Measurements from ENCODE around the gene ZFYVE21.

The ZFYVE21 gene

DNA sequence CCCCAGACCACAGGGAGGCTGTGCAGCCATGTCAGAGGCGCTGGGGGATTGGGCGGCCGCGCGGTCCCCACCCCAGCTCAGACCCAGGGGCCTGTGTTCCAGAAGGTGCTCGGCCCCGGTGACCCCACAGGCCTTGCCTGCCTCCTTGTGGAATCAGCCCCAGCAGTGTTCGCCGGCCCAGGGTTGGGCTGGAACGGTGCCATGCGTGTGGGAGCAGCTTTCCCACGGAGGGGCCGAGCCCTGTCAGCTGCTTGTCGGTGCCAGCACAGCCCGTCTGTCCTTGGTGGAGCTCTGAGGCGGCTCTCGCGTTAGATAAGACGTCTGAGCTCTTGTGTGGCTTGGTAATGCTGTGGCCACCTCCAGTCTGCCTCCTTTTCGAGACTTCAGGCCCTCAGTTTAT is 8.5 kb downstream of the ZFYVE21 start:
- Histone ChIP-seq H3K4me3 (ENCODE audit: control insufficient read depth in 1 of 7, extremely low read depth in 1 of 7, insufficient read depth in 4 of 7, low read depth in 2 of 7, low read length in 6 of 7) (no peak overlapping the region), H3K27me3 (replicated peaks in 2 of 5; ENCODE audit: control insufficient read depth in 4 of 5, insufficient read depth in 5 of 5, low read length in 4 of 5) (no peaks in the 10 kb centered on the region), H3K9me3 (ENCODE audit: control extremely low read depth in 1 of 5, control insufficient read depth in 4 of 5, insufficient read depth in 2 of 5, low read depth in 1 of 5, low read length in 4 of 5) (no peaks in the 10 kb centered on the region), H3K4me1 (ENCODE audit: control extremely low read depth in 1 of 4, control insufficient read depth in 4 of 4, insufficient read depth in 4 of 4, low read length in 3 of 4) (peaks cover 0 to 26% (median under 1%) of the 10 kb centered on the region in 4 experiments), H3K27ac (ENCODE audit: insufficient read depth in 1 of 2, low read depth in 1 of 2, low read length in 2 of 2, poor library complexity in 1 of 2, severe bottlenecking in 2 of 2) (no peak overlapping the region), H3K36me3 (ENCODE audit: control insufficient read depth in 4 of 4, insufficient read depth in 4 of 4, low read length in 3 of 4) (peaks cover 0 to 32% (median 15%) of the 10 kb centered on the region in 4 experiments)
- WGBS (ENCODE audit: insufficient coverage), result 54% methylated on average over 19 of the region's 20 CpGs
- DNase-seq, result peak; percentile 56 to 72 (median 56)
- POLR2A ChIA-PET, result no interaction called here
- CTCF ChIA-PET, result interaction anchor here (0.8 to 1.1 kb wide), 2 partner anchors 9 to 11 kb away, joined by 3 read pairs; partner anchors contain the start of gene XRCC3

GRCh38 chr14:103725001-103725682 is 9.5 kb downstream of the ZFYVE21 start:
- ChIA-PET POLR2A (no interaction called here), CTCF (interaction anchor here (0.6 kb wide), 1 partner anchor 28 kb away, joined by 3 read pairs; no protein-coding TSS in a partner anchor)
- Histone ChIP-seq H3K36me3 (ENCODE audit: control insufficient read depth in 4 of 4, insufficient read depth in 4 of 4, low read length in 3 of 4) (peaks cover 0 to 42% (median 18%) of the 10 kb centered on the region in 4 experiments), H3K9me3 (ENCODE audit: control extremely low read depth in 1 of 5, control insufficient read depth in 4 of 5, insufficient read depth in 2 of 5, low read depth in 1 of 5, low read length in 4 of 5) (no peaks in the 10 kb centered on the region), H3K4me3 (ENCODE audit: control insufficient read depth in 1 of 7, extremely low read depth in 1 of 7, insufficient read depth in 4 of 7, low read depth in 2 of 7, low read length in 6 of 7) (no peak overlapping the region), H3K27ac (ENCODE audit: insufficient read depth in 1 of 2, low read depth in 1 of 2, low read length in 2 of 2, poor library complexity in 1 of 2, severe bottlenecking in 2 of 2) (no peak overlapping the region), H3K27me3 (replicated peaks in 2 of 5; ENCODE audit: control insufficient read depth in 4 of 5, insufficient read depth in 5 of 5, low read length in 4 of 5) (no peaks in the 10 kb centered on the region), H3K4me1 (ENCODE audit: control extremely low read depth in 1 of 4, control insufficient read depth in 4 of 4, insufficient read depth in 4 of 4, low read length in 3 of 4) (peaks cover 0 to 37% (median 5%) of the 10 kb centered on the region in 4 experiments)
- no peak for DNase-seq
- 93% methylated on average over 28 of the region's 29 CpGs for WGBS (ENCODE audit: insufficient coverage)

DNA sequence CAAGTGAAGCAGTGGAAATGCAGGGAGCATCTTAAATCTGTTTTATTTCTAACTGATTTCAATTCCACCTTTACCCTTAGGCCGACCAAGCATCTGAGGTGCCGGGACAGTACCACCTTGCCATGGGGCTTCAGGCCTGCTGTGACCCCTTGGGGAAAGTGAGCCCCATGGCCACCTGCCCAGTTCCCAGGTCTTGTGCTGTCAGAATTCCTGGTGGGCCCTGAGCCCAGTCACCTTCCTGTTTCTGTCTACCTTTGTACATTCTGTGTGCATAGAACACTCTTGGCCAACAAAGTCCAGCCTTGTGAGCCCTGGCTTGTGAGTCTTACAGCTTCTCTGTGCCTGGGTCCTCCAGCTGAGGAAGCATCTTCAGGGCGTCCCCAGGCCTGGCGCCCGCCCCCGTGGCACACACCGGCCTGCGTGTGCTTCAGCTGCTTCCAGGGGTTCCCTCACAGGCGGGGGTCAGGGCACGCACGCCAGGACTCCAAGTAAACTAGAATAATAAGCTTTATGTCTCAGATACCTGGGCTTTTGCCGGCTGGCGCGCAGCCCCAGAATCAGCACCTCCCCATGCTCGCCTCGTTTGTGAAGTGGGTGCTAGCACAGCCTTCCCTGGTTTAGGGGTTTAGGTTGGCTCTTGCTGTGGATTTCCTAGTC is 10.3 kb downstream of the ZFYVE21 start:
- POLR2A ChIA-PET, result no interaction called here
- H3K4me1 ChIP-seq (ENCODE audit: control extremely low read depth in 1 of 4, control insufficient read depth in 4 of 4, insufficient read depth in 4 of 4, low read length in 3 of 4), result peaks cover 0 to 44% (median 8%) of the 10 kb centered on the region in 4 experiments
- CTCF ChIA-PET, result interaction anchor here (1.2 kb wide), 1 partner anchor 9 kb away, joined by 3 read pairs; no protein-coding TSS in a partner anchor

DNA sequence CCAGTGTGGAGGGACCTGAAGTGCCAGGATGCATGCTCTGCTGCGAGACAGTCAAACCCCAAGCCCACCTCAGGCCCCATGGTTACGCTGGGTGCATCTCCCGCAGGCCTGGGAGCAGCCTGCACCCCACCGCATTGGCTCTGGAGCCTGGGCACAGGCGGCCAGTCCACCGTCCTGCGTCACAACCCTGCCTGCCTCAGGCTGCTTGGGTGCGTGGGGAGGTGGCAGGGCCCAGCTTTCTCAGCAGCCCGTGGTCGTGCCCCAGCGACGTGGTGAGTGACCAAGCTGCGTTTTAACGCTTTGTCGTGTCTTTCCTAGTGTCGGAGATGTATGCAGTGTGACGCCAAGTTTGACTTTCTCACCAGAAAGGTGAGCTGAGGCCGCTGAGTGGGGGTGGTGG is 10.9 kb downstream of the ZFYVE21 start:
- ChIA-PET POLR2A (no interaction called here), CTCF (interaction anchor here (1.2 kb wide), 1 partner anchor 8 kb away, joined by 3 read pairs; no protein-coding TSS in a partner anchor)
- no peak overlapping the region for H3K27ac ChIP-seq (ENCODE audit: insufficient read depth in 1 of 2, low read depth in 1 of 2, low read length in 2 of 2, poor library complexity in 1 of 2, severe bottlenecking in 2 of 2)
- DNase-seq, result no peak
- H3K4me1 ChIP-seq (ENCODE audit: control extremely low read depth in 1 of 4, control insufficient read depth in 4 of 4, insufficient read depth in 4 of 4, low read length in 3 of 4), result peaks cover 0 to 47% (median 8%) of the 10 kb centered on the region in 4 experiments
- H3K27me3 ChIP-seq (replicated peaks in 2 of 5; ENCODE audit: control insufficient read depth in 4 of 5, insufficient read depth in 5 of 5, low read length in 4 of 5), result no peaks in the 10 kb centered on the region
- WGBS (ENCODE audit: insufficient coverage), result 99% methylated on average over 18 of the region's 18 CpGs
- no peak overlapping the region for H3K4me3 ChIP-seq (ENCODE audit: control insufficient read depth in 1 of 7, extremely low read depth in 1 of 7, insufficient read depth in 4 of 7, low read depth in 2 of 7, low read length in 6 of 7)
- H3K9me3 ChIP-seq (ENCODE audit: control extremely low read depth in 1 of 5, control insufficient read depth in 4 of 5, insufficient read depth in 2 of 5, low read depth in 1 of 5, low read length in 4 of 5), result no peaks in the 10 kb centered on the region
- H3K36me3 ChIP-seq (ENCODE audit: control insufficient read depth in 4 of 4, insufficient read depth in 4 of 4, low read length in 3 of 4), result peaks cover 0 to 50% (median 19%) of the 10 kb centered on the region in 4 experiments

More for the DNA sequence above, 10.3 kb downstream of the ZFYVE21 start:
- Histone ChIP-seq H3K27ac (ENCODE audit: insufficient read depth in 1 of 2, low read depth in 1 of 2, low read length in 2 of 2, poor library complexity in 1 of 2, severe bottlenecking in 2 of 2) (no peak overlapping the region), H3K4me3 (ENCODE audit: control insufficient read depth in 1 of 7, extremely low read depth in 1 of 7, insufficient read depth in 4 of 7, low read depth in 2 of 7, low read length in 6 of 7) (no peak overlapping the region), H3K9me3 (ENCODE audit: control extremely low read depth in 1 of 5, control insufficient read depth in 4 of 5, insufficient read depth in 2 of 5, low read depth in 1 of 5, low read length in 4 of 5) (no peaks in the 10 kb centered on the region), H3K27me3 (replicated peaks in 2 of 5; ENCODE audit: control insufficient read depth in 4 of 5, insufficient read depth in 5 of 5, low read length in 4 of 5) (no peaks in the 10 kb centered on the region), H3K36me3 (ENCODE audit: control insufficient read depth in 4 of 4, insufficient read depth in 4 of 4, low read length in 3 of 4) (peaks cover 0 to 49% (median 19%) of the 10 kb centered on the region in 4 experiments)
- no peak for DNase-seq
- 97% methylated on average over 16 of the region's 16 CpGs for WGBS (ENCODE audit: insufficient coverage)

DNA sequence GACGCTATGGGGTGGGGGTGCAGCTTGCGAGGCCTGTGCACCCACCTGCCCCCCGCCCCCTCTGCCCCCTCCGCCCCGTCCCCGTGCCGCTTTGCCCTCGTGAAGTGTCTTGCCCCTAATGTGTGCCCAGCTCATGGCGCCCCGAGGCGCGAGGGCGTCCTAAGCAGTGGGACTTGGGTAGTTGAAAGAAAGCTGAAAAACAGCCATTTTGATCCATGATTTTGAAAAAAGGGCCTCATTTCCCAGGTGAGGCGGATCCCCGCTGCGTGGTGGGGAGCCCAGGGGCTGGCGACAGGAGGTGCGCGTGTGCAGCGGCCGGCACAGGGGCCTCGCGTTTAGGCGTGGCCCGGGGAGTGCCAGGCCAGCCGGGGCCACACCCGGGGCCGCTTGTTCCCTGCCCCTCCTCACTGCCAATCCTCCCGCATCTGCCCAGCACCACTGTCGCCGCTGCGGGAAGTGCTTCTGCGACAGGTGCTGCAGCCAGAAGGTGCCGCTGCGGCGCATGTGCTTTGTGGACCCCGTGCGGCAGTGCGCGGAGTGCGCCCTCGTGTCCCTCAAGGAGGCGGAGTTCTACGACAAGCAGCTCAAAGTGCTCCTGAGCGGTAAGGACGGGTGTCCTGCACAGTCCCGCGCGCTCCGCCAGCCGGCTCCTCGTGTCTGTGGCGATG is 11.8 kb downstream of the ZFYVE21 start:
- Histone ChIP-seq H3K36me3 (ENCODE audit: control insufficient read depth in 4 of 4, insufficient read depth in 4 of 4, low read length in 3 of 4) (peaks cover under 1 to 58% (median 23%) of the 10 kb centered on the region in 4 experiments), H3K4me3 (ENCODE audit: control insufficient read depth in 1 of 7, extremely low read depth in 1 of 7, insufficient read depth in 4 of 7, low read depth in 2 of 7, low read length in 6 of 7) (no peak overlapping the region), H3K9me3 (ENCODE audit: control extremely low read depth in 1 of 5, control insufficient read depth in 4 of 5, insufficient read depth in 2 of 5, low read depth in 1 of 5, low read length in 4 of 5) (no peaks in the 10 kb centered on the region), H3K27me3 (replicated peaks in 2 of 5; ENCODE audit: control insufficient read depth in 4 of 5, insufficient read depth in 5 of 5, low read length in 4 of 5) (no peaks in the 10 kb centered on the region), H3K27ac (ENCODE audit: insufficient read depth in 1 of 2, low read depth in 1 of 2, low read length in 2 of 2, poor library complexity in 1 of 2, severe bottlenecking in 2 of 2) (no peak overlapping the region), H3K4me1 (ENCODE audit: control extremely low read depth in 1 of 4, control insufficient read depth in 4 of 4, insufficient read depth in 4 of 4, low read length in 3 of 4) (peaks cover 0 to 50% (median 8%) of the 10 kb centered on the region in 4 experiments)
- DNase-seq, result no peak
- WGBS (ENCODE audit: insufficient coverage), result 93% methylated on average over 47 of the region's 53 CpGs
- POLR2A ChIA-PET, result no interaction called here
- CTCF ChIA-PET, result interaction anchor here (1.2 kb wide), 1 partner anchor 7 kb away, joined by 3 read pairs; no protein-coding TSS in a partner anchor

GRCh38 chr14:103728141-103728540 is 12.5 kb downstream of the ZFYVE21 start:
- Histone ChIP-seq H3K27me3 (replicated peaks in 2 of 5; ENCODE audit: control insufficient read depth in 4 of 5, insufficient read depth in 5 of 5, low read length in 4 of 5) (no peaks in the 10 kb centered on the region), H3K4me3 (ENCODE audit: control insufficient read depth in 1 of 7, extremely low read depth in 1 of 7, insufficient read depth in 4 of 7, low read depth in 2 of 7, low read length in 6 of 7) (no peak overlapping the region), H3K9me3 (ENCODE audit: control extremely low read depth in 1 of 5, control insufficient read depth in 4 of 5, insufficient read depth in 2 of 5, low read depth in 1 of 5, low read length in 4 of 5) (no peaks in the 10 kb centered on the region), H3K27ac (ENCODE audit: insufficient read depth in 1 of 2, low read depth in 1 of 2, low read length in 2 of 2, poor library complexity in 1 of 2, severe bottlenecking in 2 of 2) (no peak overlapping the region), H3K4me1 (ENCODE audit: control extremely low read depth in 1 of 4, control insufficient read depth in 4 of 4, insufficient read depth in 4 of 4, low read length in 3 of 4) (peaks cover 0 to 50% (median 8%) of the 10 kb centered on the region in 4 experiments), H3K36me3 (ENCODE audit: control insufficient read depth in 4 of 4, insufficient read depth in 4 of 4, low read length in 3 of 4) (peaks cover 3 to 64% (median 29%) of the 10 kb centered on the region in 4 experiments)
- WGBS (ENCODE audit: insufficient coverage), result 93% methylated on average over 10 of the region's 19 CpGs
- ChIA-PET POLR2A (no interaction called here), CTCF (no interaction called here)
- no peak for DNase-seq
